Neural cell (in vitro differentiated cells): ENCODE measurements around the gene TEKT5. TPM values are rescaled to one million over a fixed set of nuclear protein-coding genes. Genes with fewer than 3 reads are reported as not detected.

Experiments
- H2AFZ ChIP-seq: fragments of 200-600, 300-800 bp; sonication (generic), shearing (Covaris generic); 2 replicates; pipeline ENCODE4 v1.6.0; 2014; ENCODE audit warnings: low read depth, mild to moderate bottlenecking, antibody characterized with exemption, low read length, moderate library complexity
- H3F3A ChIP-seq: fragments of 200-600 bp; shearing (Covaris generic); 2 replicates; pipeline ENCODE4 v1.6.1; 2016; ENCODE audit warnings: mild to moderate bottlenecking, moderate library complexity, mixed read lengths, antibody characterized with exemption, low read length; ENCODE audit not compliant: insufficient read depth, poor library complexity, severe bottlenecking
- H3K27ac ChIP-seq: fragments of 200-600, 300-800 bp; sonication (generic), shearing (Covaris generic); 2 replicates; pipeline ENCODE4 v1.5.1; 2014; ENCODE audit warnings: mild to moderate bottlenecking, low read length, moderate library complexity
- H3K27me3 ChIP-seq: fragments of 300-800, 200-600 bp; sonication (generic), shearing (Covaris generic); 2 replicates; pipeline ENCODE4 v1.6.0; 2014; ENCODE audit warnings: mild to moderate bottlenecking, low read depth, low read length, moderate library complexity; ENCODE audit not compliant: insufficient read depth
- H3K36me3 ChIP-seq: fragments of 300-800, 200-600 bp; sonication (generic), shearing (Covaris generic); 2 replicates; pipeline ENCODE4 v1.5.1; 2014; ENCODE audit warnings: mild to moderate bottlenecking, antibody characterized with exemption, low read length, moderate library complexity; ENCODE audit not compliant: insufficient read depth
- H3K4me2 ChIP-seq: fragments of 300-800, 200-600 bp; sonication (generic), shearing (Covaris generic); 2 replicates; pipeline ENCODE4 v1.6.0; 2014; ENCODE audit warnings: mild to moderate bottlenecking, low read length
- H3K4me3 ChIP-seq: fragments of 300-800, 200-600 bp; sonication (generic), shearing (Covaris generic); 2 replicates; pipeline ENCODE4 v1.5.1; 2014; ENCODE audit warnings: mild to moderate bottlenecking, low read length, moderate library complexity
- H3K79me2 ChIP-seq: fragments of 200-600 bp; shearing (Covaris generic); replicated peaks from 2 replicates; pipeline ENCODE4 v1.6.0; 2014; ENCODE audit warnings: mild to moderate bottlenecking, low read length, moderate library complexity; ENCODE audit not compliant: insufficient read depth
- H3K9ac ChIP-seq: fragments of 300-800, 200-600 bp; sonication (generic), shearing (Covaris generic); 2 replicates; pipeline ENCODE4 v1.6.1; 2016; ENCODE audit warnings: mild to moderate bottlenecking, low read length, mixed read lengths
- H3K9me2 ChIP-seq: fragments of 200-600 bp; shearing (Covaris generic); 2 replicates; pipeline ENCODE4 v1.6.1; 2016; ENCODE audit warnings: mild to moderate bottlenecking, low read length, mixed read lengths; ENCODE audit not compliant: insufficient read depth
- H3K9me3 ChIP-seq: fragments of 200-600, 300-800 bp; sonication (generic), shearing (Covaris generic); 2 replicates; pipeline ENCODE4 v1.6.1; 2016; ENCODE audit warnings: mild to moderate bottlenecking, mixed run types, low read length, moderate library complexity, mixed read lengths
- H4K20me1 ChIP-seq: fragments of 200-600 bp; shearing (Covaris generic); 2 replicates; pipeline ENCODE4 v1.6.1; 2016; ENCODE audit warnings: mild to moderate bottlenecking, mixed run types; ENCODE audit not compliant: insufficient read depth
- EP300 ChIP-seq: fragments of 450-650 bp; conservative IDR thresholded peaks from 2 replicates; pipeline ENCODE4 v1.6.1; 2014; ENCODE audit warnings: antibody characterized with exemption, mild to moderate bottlenecking, moderate library complexity; ENCODE audit not compliant: poor library complexity, severe bottlenecking
- EZH2 ChIP-seq: fragments of 200-600, 300-800 bp; shearing (Covaris generic), sonication (generic); IDR thresholded peaks from 2 replicates; pipeline ENCODE4 v1.6.1; 2014; ENCODE audit warnings: antibody characterized with exemption, low read length, borderline replicate concordance, mild to moderate bottlenecking; ENCODE audit not compliant: insufficient read depth, poor library complexity, severe bottlenecking
- MXI1 ChIP-seq: fragments of 450-650 bp; conservative IDR thresholded peaks from 2 replicates; pipeline ENCODE4 v1.6.1; 2014; ENCODE audit warnings: antibody characterized with exemption, mild to moderate bottlenecking; ENCODE audit not compliant: poor library complexity, severe bottlenecking
- POLR2AphosphoS5 ChIP-seq: IDR thresholded peaks from 2 replicates; pipeline ENCODE4 v1.6.1; 2012
- RAD21 ChIP-seq: fragments of 450-650 bp; conservative IDR thresholded peaks from 2 replicates; pipeline ENCODE4 v1.6.1; 2014; ENCODE audit warnings: antibody characterized with exemption, mild to moderate bottlenecking, moderate library complexity
- SMC3 ChIP-seq: fragments of 450-650 bp; conservative IDR thresholded peaks from 2 replicates; pipeline ENCODE4 v1.6.1; 2014; ENCODE audit warnings: antibody characterized with exemption, mild to moderate bottlenecking, moderate library complexity; ENCODE audit not compliant: poor library complexity
- TAF1 ChIP-seq: IDR thresholded peaks from 2 replicates; pipeline ENCODE4 v1.6.1; 2012; ENCODE audit warnings: low read depth
- polyA plus RNA-seq: library from polyadenylated mRNA; depleted of rRNA; stranded (reverse); fragments of >200 nt; gene quantifications from 2 replicates; pipeline ENCODE4 v1.2.3, GENCODE V29; 2014
- TF ChIP-seq, protein P1 (sequence below): fragments of 450-650 bp; IDR thresholded peaks from 2 replicates; pipeline ENCODE4 v1.5.1; 2014; ENCODE audit warnings: antibody characterized with exemption, mild to moderate bottlenecking, moderate library complexity; ENCODE audit not compliant: poor library complexity, severe bottlenecking
- TF ChIP-seq, protein P2 (sequence below): IDR thresholded peaks from 2 replicates; pipeline ENCODE4 v1.6.1; 2012; ENCODE audit warnings: borderline replicate concordance

TEKT5 gene
- polyA plus RNA-seq, 1 donor from 2014 or later, result not detected

DNA sequence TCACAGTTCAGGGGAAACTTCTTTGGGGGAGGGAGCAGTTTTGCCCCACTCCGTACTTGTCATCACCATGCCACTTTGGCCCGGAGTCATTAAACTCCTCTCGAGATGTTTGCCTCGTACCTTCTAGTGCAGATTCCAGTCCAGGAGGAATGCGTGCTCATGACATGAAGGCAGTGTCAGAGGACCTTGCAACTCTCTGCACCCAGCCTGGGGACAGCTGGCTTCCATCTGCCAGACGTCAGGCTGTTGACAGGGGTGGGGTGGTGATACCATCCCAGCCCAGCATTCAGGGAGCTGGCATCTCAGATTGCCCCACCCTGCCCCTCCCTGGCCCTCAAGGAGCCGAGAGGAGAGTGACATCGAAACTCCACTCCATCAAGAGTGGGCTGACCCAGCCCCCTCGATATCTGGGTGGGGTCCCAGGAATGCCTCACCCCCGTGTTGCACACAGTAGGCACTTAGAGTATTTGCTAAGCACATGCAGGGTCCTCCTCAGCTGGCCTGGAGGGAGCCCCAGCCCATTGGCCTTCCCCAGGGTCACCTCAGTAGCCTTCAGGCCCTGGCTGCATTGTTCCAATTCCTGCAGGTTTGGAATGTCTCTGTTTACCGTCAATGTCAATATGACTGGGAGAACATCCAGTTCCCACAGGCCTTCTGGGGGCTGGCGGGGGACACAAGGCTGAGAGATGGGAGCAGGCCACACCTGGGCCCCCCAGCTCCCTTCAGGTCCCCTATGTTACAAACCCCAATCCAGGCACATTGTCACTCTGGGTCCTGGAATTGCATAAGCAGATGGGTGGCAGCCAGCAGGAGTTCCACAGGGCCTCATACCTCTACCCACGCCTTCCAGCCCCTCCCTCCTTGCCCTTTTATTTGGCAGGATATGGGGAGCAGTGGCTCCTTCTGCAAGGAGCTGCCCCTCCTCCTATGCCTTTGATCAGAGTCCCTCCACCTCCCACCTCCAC is 93.0 kb downstream of the TEKT5 start:
- Histone ChIP-seq H3K9me3 (no peaks in the 10 kb centered on the region), H3K4me3 (no peak overlapping the region), H3K27ac (no peak overlapping the region), H3K27me3 (no peaks in the 10 kb centered on the region), H3K36me3 (no peaks in the 10 kb centered on the region), H3K4me2 (no peak overlapping the region), H4K20me1 (no peaks in the 10 kb centered on the region), H3F3A (no peaks in the 10 kb centered on the region), H3K9ac (no peak overlapping the region), H2AFZ (no peak overlapping the region), H3K79me2 (no peaks in the 10 kb centered on the region), H3K9me2 (no peaks in the 10 kb centered on the region)
- TF ChIP-seq RAD21, result no peak
- TF ChIP-seq, protein P1, sequence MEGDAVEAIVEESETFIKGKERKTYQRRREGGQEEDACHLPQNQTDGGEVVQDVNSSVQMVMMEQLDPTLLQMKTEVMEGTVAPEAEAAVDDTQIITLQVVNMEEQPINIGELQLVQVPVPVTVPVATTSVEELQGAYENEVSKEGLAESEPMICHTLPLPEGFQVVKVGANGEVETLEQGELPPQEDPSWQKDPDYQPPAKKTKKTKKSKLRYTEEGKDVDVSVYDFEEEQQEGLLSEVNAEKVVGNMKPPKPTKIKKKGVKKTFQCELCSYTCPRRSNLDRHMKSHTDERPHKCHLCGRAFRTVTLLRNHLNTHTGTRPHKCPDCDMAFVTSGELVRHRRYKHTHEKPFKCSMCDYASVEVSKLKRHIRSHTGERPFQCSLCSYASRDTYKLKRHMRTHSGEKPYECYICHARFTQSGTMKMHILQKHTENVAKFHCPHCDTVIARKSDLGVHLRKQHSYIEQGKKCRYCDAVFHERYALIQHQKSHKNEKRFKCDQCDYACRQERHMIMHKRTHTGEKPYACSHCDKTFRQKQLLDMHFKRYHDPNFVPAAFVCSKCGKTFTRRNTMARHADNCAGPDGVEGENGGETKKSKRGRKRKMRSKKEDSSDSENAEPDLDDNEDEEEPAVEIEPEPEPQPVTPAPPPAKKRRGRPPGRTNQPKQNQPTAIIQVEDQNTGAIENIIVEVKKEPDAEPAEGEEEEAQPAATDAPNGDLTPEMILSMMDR, result no peak
- no peak for TF ChIP-seq SMC3
- no peak for TF ChIP-seq POLR2AphosphoS5
- no peak for TF ChIP-seq EP300
- no peak for TF ChIP-seq TAF1
- no peak for TF ChIP-seq MXI1
- TF ChIP-seq EZH2, result no peak
- TF ChIP-seq, protein P2, sequence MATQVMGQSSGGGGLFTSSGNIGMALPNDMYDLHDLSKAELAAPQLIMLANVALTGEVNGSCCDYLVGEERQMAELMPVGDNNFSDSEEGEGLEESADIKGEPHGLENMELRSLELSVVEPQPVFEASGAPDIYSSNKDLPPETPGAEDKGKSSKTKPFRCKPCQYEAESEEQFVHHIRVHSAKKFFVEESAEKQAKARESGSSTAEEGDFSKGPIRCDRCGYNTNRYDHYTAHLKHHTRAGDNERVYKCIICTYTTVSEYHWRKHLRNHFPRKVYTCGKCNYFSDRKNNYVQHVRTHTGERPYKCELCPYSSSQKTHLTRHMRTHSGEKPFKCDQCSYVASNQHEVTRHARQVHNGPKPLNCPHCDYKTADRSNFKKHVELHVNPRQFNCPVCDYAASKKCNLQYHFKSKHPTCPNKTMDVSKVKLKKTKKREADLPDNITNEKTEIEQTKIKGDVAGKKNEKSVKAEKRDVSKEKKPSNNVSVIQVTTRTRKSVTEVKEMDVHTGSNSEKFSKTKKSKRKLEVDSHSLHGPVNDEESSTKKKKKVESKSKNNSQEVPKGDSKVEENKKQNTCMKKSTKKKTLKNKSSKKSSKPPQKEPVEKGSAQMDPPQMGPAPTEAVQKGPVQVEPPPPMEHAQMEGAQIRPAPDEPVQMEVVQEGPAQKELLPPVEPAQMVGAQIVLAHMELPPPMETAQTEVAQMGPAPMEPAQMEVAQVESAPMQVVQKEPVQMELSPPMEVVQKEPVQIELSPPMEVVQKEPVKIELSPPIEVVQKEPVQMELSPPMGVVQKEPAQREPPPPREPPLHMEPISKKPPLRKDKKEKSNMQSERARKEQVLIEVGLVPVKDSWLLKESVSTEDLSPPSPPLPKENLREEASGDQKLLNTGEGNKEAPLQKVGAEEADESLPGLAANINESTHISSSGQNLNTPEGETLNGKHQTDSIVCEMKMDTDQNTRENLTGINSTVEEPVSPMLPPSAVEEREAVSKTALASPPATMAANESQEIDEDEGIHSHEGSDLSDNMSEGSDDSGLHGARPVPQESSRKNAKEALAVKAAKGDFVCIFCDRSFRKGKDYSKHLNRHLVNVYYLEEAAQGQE, result no peak

DNA sequence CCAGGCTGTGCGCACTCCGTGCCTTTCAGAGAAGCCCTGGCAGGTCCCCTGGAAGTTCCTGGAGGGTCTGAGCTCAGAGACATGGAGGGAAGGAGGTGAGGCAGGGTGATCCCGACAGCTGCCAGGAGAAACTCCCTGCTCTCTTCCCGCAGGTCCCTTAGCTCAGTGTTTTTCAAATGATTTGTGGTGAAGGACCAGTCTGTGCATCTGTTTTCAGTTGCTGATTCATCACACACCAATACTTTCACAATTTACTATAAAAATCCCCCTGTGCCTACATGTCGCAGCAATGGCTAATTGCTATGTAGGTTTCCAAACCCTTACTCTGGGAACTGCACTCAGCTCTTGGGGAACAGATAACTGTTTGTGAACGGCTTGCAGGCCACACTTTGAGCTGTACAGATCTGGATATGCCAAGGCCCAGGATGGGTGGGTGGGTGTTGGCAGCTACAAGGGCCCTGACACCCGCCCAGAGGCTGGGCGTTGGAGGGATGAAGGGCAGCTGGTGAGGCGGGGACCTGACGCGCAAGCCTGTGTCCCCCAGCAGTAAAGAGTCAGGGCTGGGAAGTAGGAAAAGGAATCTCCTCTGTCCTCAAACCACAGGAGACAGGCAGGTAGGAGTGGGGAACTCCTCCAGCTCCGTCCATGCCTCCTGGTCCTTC is 93.8 kb downstream of the TEKT5 start:
- no peaks in the 10 kb centered on the region for H3K27me3 ChIP-seq
- no peak overlapping the region for H3K4me2 ChIP-seq
- no peak overlapping the region for H3K4me3 ChIP-seq
- no peaks in the 10 kb centered on the region for H3K9me3 ChIP-seq
- no peaks in the 10 kb centered on the region for H3K79me2 ChIP-seq
- no peak overlapping the region for H3K9ac ChIP-seq
- no peaks in the 10 kb centered on the region for H3K36me3 ChIP-seq
- H4K20me1 ChIP-seq, result no peaks in the 10 kb centered on the region
- H3F3A ChIP-seq, result no peaks in the 10 kb centered on the region
- H3K27ac ChIP-seq, result no peak overlapping the region
- TF ChIP-seq RAD21 (no peak), TAF1 (no peak), SMC3 (no peak), MXI1 (no peak), EP300 (no peak), EZH2 (no peak), POLR2AphosphoS5 (no peak)
- TF ChIP-seq, protein P2, result no peak
- TF ChIP-seq, protein P1, result no peak
- no peak overlapping the region for H2AFZ ChIP-seq
- no peaks in the 10 kb centered on the region for H3K9me2 ChIP-seq
